HepG2 (cell line): Measurements from ENCODE around the gene TSC22D3.

ENCODE experiments used
- CHCHD3 ChIP-seq: sonication (generic); formaldehyde crosslinking; IDR thresholded peaks from 2 replicates; pipeline ENCODE4 v1.8.0; 2022; ENCODE audit warnings: mild to moderate bottlenecking, missing genetic modification reagents, moderate library complexity
- ETV6 ChIP-seq: sonication (generic); formaldehyde crosslinking; conservative IDR thresholded peaks from 2 replicates; pipeline ENCODE4 v1.4.0; 2020; ENCODE audit warnings: missing genetic modification reagents
- MTA1 ChIP-seq: sonication (generic); formaldehyde crosslinking; IDR thresholded peaks from 2 replicates; pipeline ENCODE4 v1.4.0; 2020; ENCODE audit warnings: missing genetic modification reagents, mild to moderate bottlenecking, borderline replicate concordance
- MXD4 ChIP-seq: IDR thresholded peaks from 2 replicates; pipeline ENCODE4 v1.6.1; 2016; ENCODE audit warnings: mild to moderate bottlenecking, missing biosample characterization, missing genetic modification reagents
- MYNN ChIP-seq: sonication (generic); formaldehyde crosslinking; IDR thresholded peaks from 2 replicates; pipeline ENCODE4 v1.4.0; 2020; ENCODE audit warnings: mild to moderate bottlenecking, low read depth, missing genetic modification reagents
- POLR2A ChIP-seq, 2 experiments: IDR thresholded peaks; 2 replicates each; pipeline ENCODE4 v1.6.1; 2011; ENCODE audit warnings: low read depth in 2 of 2, low read length in 2 of 2, mild to moderate bottlenecking in 1 of 2, moderate library complexity in 1 of 2; ENCODE audit not compliant: insufficient read depth in 1 of 2
- ZNF768 ChIP-seq: sonication (generic); formaldehyde crosslinking; IDR thresholded peaks from 2 replicates; pipeline ENCODE4 v1.4.0; 2020; ENCODE audit warnings: missing genetic modification reagents
- TF ChIP-seq, protein P1 (sequence below): sonication (generic); formaldehyde crosslinking; IDR thresholded peaks from 2 replicates; pipeline ENCODE4 v1.5.0; 2020; ENCODE audit warnings: mild to moderate bottlenecking, missing genetic modification reagents, moderate library complexity
- TF ChIP-seq, protein P2 (sequence below): sonication (generic); formaldehyde crosslinking; IDR thresholded peaks from 2 replicates; pipeline ENCODE4 v1.4.0; 2020; ENCODE audit warnings: missing genetic modification reagents

DNA sequence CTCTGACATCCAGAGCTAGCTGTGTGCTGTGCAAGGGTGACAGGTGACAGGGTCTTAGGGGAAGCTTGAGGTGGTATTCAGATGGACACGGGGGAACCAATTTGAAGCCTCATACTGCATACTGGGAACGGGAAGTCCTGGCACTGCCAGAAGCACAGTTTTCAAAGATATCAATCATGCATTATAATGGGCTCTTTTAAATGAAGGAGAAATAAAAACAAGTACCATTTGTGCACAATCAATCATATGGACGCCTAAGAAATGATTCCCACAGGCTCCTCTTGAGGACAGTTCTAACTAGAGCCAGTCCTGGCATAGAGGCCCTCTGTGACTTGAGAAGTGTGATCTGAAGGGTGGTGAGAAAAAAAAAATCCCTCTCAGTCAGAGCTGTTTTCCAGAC is 50.9 kb downstream of the TSC22D3 start:
- TF ChIP-seq ZNF768 (no peak), POLR2A (IDR thresholded peaks at IDR 0.05; ENCODE audit: insufficient read depth in 1 of 2, low read depth in 2 of 2, low read length in 2 of 2) (no peak), MYNN (CRISPR knock-in tag) (no peak), MXD4 (no peak), ETV6 (no peak), MTA1 (CRISPR knock-in tag) (no peak), CHCHD3 (CRISPR knock-in tag) (no peak)
- TF ChIP-seq, protein P1, sequence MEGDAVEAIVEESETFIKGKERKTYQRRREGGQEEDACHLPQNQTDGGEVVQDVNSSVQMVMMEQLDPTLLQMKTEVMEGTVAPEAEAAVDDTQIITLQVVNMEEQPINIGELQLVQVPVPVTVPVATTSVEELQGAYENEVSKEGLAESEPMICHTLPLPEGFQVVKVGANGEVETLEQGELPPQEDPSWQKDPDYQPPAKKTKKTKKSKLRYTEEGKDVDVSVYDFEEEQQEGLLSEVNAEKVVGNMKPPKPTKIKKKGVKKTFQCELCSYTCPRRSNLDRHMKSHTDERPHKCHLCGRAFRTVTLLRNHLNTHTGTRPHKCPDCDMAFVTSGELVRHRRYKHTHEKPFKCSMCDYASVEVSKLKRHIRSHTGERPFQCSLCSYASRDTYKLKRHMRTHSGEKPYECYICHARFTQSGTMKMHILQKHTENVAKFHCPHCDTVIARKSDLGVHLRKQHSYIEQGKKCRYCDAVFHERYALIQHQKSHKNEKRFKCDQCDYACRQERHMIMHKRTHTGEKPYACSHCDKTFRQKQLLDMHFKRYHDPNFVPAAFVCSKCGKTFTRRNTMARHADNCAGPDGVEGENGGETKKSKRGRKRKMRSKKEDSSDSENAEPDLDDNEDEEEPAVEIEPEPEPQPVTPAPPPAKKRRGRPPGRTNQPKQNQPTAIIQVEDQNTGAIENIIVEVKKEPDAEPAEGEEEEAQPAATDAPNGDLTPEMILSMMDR (CRISPR knock-in tag) = no peak
- TF ChIP-seq, protein P2, sequence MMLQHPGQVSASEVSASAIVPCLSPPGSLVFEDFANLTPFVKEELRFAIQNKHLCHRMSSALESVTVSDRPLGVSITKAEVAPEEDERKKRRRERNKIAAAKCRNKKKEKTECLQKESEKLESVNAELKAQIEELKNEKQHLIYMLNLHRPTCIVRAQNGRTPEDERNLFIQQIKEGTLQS (CRISPR knock-in tag) = no peak
